GM19397 (cell line): ENCODE results near the gene SIRPD.
A peak's percentile ranks its signal among the peaks of the same experiment; 100 is the strongest.

Source experiments
- ATAC-seq: cut with Tn5 transposase; IDR thresholded peaks from one replicate; pipeline ENCODE4 v1.9.1; 2021; ENCODE audit warnings: mild to moderate bottlenecking, moderate library complexity; ENCODE audit not compliant: unreplicated experiment

SIRPD gene

GRCh38 chr20:1538655-1539054 lies 18.9 kb downstream of the SIRPD start:
- no peak for ATAC-seq

- no peak for ATAC-seq
Measured at GRCh38 chr20:1537731-1538058, 19.8 kb downstream of the SIRPD start.

DNA sequence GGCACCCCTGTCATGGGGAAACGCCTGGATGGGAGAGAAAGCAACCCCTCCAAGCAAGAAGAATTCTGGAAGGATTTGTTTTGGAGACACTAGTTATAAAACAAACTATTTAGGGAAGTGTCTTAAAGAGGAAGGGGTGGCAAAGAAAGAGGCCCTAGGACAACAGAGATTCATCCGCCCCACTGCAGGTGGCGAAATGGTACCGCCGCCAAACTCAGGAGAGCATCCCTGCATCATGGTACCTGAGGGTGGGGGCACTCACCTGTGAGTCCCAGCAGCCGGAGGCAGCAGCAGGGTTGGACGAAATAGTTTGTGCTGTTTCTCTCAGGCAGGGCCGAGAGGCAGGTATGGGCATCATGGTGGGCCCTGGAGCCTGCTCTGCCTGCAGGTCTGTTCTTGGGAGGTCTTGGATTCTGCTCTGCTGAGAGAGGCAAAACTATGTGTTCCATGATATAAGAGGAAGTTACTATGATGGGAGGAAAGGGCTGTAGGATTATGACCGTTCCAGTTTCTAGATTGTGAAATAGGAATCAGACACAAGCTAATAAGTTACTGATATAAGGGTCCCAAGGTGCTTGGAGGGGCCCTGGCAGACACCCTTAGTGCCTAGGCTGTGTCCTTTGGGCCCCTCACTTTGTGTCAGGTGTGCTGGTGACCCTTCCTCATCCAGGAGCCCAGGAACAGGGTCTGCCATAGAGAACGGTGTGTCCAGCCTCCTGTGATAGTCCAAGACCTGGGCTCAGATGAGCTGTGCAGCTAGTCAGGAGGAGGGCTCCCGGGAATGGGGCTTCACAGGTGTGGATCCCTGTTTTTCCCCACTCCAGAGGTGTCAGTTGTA lies 20.4 kb downstream of the SIRPD start:
- ATAC-seq = no peak

- ATAC-seq = peak; percentile 89
Measured at GRCh38 chr20:1535420-1536175, 21.9 kb downstream of the SIRPD start.

- no peak for ATAC-seq
Measured at GRCh38 chr20:1534526-1534925, 23.0 kb downstream of the SIRPD start.

GRCh38 chr20:1533059-1533458 lies 24.4 kb downstream of the SIRPD start:
- no peak for ATAC-seq

- no peak for ATAC-seq
Measured at GRCh38 chr20:1528811-1529210, 28.7 kb downstream of the SIRPD start.

DNA sequence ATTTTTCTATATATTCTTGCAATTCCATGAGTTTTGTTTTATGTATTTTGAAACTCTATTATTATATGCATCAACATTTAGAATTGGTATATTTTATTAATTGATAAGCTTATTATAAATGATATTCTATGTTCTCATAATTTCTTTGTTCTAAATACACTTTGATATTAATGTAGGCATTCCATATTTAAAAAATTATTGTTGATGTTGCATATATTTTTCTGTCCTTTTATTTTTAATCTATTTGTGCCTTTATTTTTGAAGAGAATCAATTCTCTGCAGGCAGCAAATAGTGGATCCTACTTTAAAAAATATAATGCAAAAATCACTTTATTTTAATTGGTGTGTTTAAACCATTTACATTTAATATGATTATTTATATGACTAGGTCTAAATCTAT lies 29.6 kb downstream of the SIRPD start:
- no peak for ATAC-seq

- ATAC-seq = no peak
Measured at GRCh38 chr20:1526896-1527295, 30.6 kb downstream of the SIRPD start.

DNA sequence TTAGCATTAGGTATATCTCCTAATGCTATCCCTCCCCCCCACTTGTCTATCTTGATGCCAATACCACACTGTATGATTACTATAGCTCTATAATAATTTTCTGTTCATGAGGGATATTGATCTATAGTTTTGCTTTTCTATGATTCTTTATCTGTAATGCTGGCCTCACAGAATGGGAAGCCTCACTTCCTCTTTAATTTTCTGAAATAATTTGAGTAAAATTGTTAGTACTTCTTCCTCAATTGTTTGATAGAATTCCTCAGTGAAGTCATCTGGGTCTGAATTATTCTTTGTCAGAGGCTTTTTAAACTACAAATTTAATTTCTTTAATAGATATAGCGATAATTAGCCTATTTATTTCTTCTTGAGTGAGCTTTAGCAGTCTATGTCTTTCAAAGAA lies 31.2 kb downstream of the SIRPD start:
- no peak for ATAC-seq

DNA sequence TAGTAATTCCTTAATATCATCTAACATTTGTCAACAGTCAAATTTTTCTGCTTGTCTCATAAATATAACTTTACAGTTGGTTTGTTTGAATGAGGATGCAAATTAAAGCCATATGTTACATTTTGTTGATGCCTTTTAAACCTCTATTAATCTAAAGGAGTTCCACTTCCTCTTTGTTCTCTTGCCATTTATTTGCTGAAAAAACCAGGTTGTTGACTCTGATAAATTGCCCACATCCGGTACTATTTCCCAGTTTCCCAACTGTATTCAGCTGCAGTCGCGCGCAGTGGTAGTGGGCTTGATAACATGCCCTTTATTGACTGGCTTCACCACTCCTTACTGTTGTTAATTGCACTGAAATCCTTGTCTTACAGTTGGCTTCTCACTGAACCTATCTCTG lies 33.5 kb downstream of the SIRPD start:
- ATAC-seq = no peak

DNA sequence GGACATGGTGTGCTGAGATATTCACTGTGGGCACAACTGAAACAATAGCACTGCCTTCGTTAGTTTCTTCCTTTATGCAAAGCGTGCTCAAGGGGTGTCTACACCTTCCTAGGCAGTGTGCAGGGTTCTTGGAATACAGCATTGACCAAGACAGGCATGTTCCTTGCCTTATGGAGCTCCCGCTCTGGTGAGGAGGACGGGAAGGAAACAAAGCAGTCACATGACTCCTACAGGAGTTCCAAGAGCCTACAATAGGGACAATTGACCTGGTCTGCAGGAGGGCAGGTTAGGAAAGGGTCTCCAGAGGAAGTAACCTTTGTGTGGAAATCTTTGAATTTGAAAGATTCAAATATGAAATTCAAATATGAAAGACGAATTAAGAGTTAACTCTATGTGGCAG lies 40.5 kb downstream of the SIRPD start:
- no peak for ATAC-seq

DNA sequence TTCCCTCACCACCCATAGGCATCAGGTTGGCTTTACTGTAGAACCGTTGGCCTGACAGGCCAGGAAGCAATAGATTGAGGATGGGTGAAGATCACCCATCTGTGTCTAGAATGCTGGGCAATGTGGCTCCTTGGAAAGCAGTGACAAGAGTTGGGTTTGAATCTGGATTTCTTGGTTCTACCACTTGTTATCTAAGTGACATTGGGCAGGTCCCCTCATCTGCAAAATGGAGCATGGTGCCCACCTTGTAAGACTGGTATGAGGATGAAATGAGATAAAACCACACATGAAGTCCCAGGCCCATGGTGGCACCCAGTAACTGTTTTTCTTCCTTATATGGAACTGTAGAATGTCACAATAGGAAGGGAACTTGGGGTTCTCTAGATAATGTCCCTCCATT lies 43.7 kb downstream of the SIRPD start:
- no peak for ATAC-seq

GRCh38 chr20:1509237-1509636 lies 48.3 kb downstream of the SIRPD start:
- ATAC-seq = no peak

DNA sequence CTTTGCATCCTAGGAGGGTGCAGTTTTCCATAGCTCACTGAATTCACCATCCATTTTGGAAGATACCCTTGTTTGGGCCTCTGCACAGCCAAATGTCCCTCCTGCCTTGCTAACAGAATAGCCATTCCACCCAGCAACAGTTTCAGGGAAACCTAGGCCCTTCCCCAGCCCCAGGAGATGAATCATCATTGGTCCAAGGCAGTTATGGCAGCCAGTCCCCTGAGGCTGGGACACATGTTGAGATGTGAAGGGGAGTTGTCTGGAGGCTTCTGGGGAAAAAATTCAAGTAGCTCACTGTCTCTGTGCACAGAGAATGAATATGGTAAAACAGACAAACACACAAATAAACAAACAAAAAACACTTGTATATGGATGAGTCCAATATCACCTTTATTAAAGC lies 48.9 kb downstream of the SIRPD start:
- ATAC-seq = no peak

DNA sequence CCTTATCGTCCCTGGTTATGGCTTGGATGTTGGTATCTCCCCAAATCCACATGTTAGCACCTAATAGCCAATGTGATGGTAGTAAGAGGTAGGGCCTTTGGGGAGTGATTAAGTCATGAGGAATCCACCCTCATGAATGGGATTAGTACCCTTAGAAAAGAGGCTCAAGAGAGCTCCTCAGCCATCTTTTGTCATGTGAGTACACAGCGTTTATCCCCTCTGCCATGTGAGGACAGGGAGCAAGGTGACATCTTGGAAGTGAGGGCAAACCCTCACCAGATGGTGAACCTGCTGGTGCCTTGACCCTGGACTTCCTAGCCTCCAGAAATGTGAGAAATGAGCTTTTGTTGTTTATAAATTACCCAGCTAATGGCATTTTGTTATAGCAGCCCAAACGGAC lies 50.2 kb downstream of the SIRPD start:
- ATAC-seq = no peak

GRCh38 chr20:1505871-1506270 lies 51.6 kb downstream of the SIRPD start:
- no peak for ATAC-seq

DNA sequence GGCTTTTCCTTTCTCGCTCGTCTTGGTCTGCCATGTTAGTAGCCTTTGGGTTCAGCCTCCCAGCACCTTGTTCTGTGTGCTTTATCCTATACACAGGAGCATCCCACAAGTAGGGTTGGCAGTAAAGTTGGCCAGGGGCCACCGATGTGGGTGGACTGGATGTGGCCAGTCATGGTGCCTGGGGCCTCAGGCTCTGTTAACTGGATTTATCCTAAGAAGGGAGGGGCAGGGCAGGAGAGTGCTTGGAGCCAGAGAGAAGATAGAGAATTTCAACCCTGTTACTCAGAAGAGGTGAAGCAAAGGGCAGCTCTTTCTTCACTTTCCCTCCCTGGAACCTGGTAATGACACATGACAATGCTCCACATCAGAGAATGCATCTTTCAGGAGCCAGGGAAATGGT lies 52.1 kb downstream of the SIRPD start:
- ATAC-seq = no peak

GRCh38 chr20:1503564-1504227 lies 53.8 kb downstream of the SIRPD start:
- ATAC-seq = peak; percentile 96

- ATAC-seq = no peak
Measured at GRCh38 chr20:1500496-1500895, 57.0 kb downstream of the SIRPD start.

GRCh38 chr20:1499528-1500420 lies 57.7 kb downstream of the SIRPD start:
- no peak for ATAC-seq
